Esophagus muscularis mucosa (tissue), 4 donors: Measurements from ENCODE around the gene GJA1. TPM values are rescaled to one million over a fixed set of nuclear protein-coding genes. Genes with fewer than 3 reads are reported as not detected.

Experiments used
- DNase-seq: peaks from one replicate; pipeline ENCODE4 v3.0.0-alpha.2; 2017; ENCODE audit errors: extremely low spot score
- H3K27ac ChIP-seq, 4 donors: fragments of 200-600 bp; sonication (generic); replicated peaks in 1 of 4; 1 replicate in 3 of 4; 2 replicates in 1 of 4; pipeline ENCODE4 v1.5.1; 2016 to 2019; ENCODE audit warnings: mild to moderate bottlenecking in 1 of 4
- H3K27me3 ChIP-seq, 4 donors: fragments of 200-600 bp; sonication (generic); one replicate each; pipeline versions ENCODE4 v1.5.1 to v1.6.0; 2016 to 2019
- H3K36me3 ChIP-seq, 4 donors: fragments of 200-600 bp; sonication (generic); one replicate each; pipeline ENCODE4 v1.5.1; 2016 to 2019
- H3K4me1 ChIP-seq, 4 donors: fragments of 200-600 bp; sonication (generic); one replicate each; pipeline ENCODE4 v1.5.1; 2016 to 2019
- H3K4me3 ChIP-seq, 4 donors: fragments of 200-600 bp; sonication (generic); 1 replicate in 2 of 4; 2 replicates in 2 of 4; pipeline ENCODE4 v1.5.1; 2016 to 2019; ENCODE audit warnings: mild to moderate bottlenecking in 4 of 4, moderate library complexity in 1 of 4
- H3K9me3 ChIP-seq, 4 donors: fragments of 200-600 bp; sonication (generic); 1 replicate in 3 of 4; 2 replicates in 1 of 4; pipeline ENCODE4 v1.5.1; 2016 to 2019
- EP300 ChIP-seq: sonication (generic); formaldehyde crosslinking; IDR thresholded peaks from one replicate; pipeline ENCODE4 v1.6.1; 2017; ENCODE audit warnings: antibody characterized with exemption
- POLR2A ChIP-seq: fragments of 450-650 bp; IDR thresholded peaks from one replicate; pipeline ENCODE4 v1.6.1; 2017; ENCODE audit warnings: antibody characterized with exemption, moderate library complexity, mild to moderate bottlenecking, low read depth
- POLR2AphosphoS5 ChIP-seq, 2 donors: sonication (generic); formaldehyde crosslinking; IDR thresholded peaks; one replicate each; pipeline ENCODE4 v1.6.1; 2017; ENCODE audit warnings: antibody characterized with exemption in 2 of 2
- WGBS: methylation state at CpG from one replicate; pipeline ENCODE4 v1.1.5; 2018; 5-methylcytosine and 5-hydroxymethylcytosine counted together
- intact Hi-C: fragments of 100-400 bp; cut with DNase I; formaldehyde crosslinking; loops from one replicate; pipeline ENCODE4 v1.15.1; 2023
- total RNA-seq, 4 donors: library from RNA; depleted of rRNA; stranded (reverse); fragments of >200 nt; gene quantifications; one replicate each; pipeline versions ENCODE4 v1.1.0 to v1.2.1, GENCODE V29; 2016
- TF ChIP-seq, protein P1 (sequence below), 3 experiments: fragments of 200-600 bp in 2 of 3; fragments of 450-650 bp in 1 of 3; sonication (generic) in 2 of 3; IDR thresholded peaks; one replicate each; pipeline ENCODE4 v1.5.1; 2017 to 2019; ENCODE audit warnings: antibody characterized with exemption in 3 of 3, mild to moderate bottlenecking in 2 of 3, moderate library complexity in 1 of 3

The GJA1 gene
- total RNA-seq, 4 donors from 2014 or later: 240 to 502 (median 375) TPM

DNA sequence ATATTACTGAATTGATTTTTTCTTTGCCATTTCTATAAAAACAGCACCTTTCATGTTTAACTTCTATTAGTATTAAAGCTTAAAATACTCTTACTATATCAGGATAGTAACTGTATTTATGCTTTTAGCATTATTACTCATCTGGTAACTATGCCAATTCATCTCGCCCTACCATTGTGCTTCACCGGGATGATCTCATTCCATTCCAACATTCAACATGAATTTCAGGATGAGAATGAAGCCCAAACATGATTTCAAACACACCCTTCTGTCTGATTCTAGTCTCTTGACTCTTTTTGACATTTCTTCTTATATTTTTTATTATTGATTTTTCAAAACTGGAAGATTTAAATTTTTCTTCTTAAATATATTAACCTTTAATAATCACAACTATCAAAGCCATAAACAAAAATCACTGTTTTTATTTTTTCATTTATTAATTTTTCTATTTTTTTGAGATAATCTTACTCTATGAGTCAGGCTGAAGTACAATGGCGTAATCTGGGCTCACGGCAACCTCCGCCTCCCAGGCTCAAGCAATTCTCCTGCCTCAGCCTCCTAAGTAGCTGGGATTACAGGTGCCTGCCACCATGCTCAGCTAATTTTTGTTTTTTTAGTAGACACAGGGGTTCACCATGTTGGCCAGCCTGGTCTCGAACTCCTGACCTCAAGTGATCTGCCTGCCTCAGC is 46.7 kb downstream of the GJA1 start:
- intact Hi-C loops: no loop called here
- H3K27ac ChIP-seq: peak overlapping the region; percentile 13 to 51 (median 36)
- 76% methylated on average over 6 of the region's 6 CpGs for WGBS

DNA sequence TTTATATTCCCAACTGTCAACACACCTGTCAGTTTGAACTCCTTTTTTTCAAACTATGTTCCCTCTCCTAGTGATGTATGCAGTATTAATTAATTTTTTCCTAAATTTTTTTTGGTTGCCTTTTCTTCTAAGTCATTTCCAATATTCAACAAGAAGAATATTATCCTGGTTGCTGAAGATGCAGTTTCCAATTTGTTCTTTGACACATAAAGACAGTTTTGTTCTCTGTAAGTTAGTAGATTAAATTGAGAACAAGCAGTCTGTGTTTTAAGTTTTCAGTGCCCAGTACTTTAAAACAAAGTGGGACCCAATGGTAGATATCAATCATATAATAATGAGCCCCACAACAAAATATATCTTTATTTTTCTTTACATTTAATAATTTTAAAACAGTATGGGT is 47.3 kb downstream of the GJA1 start:
- TF ChIP-seq, protein P1, sequence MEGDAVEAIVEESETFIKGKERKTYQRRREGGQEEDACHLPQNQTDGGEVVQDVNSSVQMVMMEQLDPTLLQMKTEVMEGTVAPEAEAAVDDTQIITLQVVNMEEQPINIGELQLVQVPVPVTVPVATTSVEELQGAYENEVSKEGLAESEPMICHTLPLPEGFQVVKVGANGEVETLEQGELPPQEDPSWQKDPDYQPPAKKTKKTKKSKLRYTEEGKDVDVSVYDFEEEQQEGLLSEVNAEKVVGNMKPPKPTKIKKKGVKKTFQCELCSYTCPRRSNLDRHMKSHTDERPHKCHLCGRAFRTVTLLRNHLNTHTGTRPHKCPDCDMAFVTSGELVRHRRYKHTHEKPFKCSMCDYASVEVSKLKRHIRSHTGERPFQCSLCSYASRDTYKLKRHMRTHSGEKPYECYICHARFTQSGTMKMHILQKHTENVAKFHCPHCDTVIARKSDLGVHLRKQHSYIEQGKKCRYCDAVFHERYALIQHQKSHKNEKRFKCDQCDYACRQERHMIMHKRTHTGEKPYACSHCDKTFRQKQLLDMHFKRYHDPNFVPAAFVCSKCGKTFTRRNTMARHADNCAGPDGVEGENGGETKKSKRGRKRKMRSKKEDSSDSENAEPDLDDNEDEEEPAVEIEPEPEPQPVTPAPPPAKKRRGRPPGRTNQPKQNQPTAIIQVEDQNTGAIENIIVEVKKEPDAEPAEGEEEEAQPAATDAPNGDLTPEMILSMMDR (IDR thresholded peaks at IDR 0.05): no peak
- DNase-seq: no peak
- H3K36me3 ChIP-seq: no peaks in the 10 kb centered on the region
- peak overlapping the region in 2 of 4 donors; percentile 27 to 51 for H3K27ac ChIP-seq
- no peak overlapping the region for H3K4me3 ChIP-seq
- intact Hi-C loops: no loop called here
- H3K4me1 ChIP-seq: peaks cover 3 to 22% (median 14%) of the 10 kb centered on the region in 4 donors
- no peaks in the 10 kb centered on the region for H3K9me3 ChIP-seq
- no peaks in the 10 kb centered on the region for H3K27me3 ChIP-seq

More for the DNA sequence above, 46.7 kb downstream of the GJA1 start:
- H3K4me1 ChIP-seq: peaks cover 3 to 22% (median 14%) of the 10 kb centered on the region in 4 donors
- no peaks in the 10 kb centered on the region for H3K27me3 ChIP-seq
- H3K36me3 ChIP-seq: no peaks in the 10 kb centered on the region
- no peaks in the 10 kb centered on the region for H3K9me3 ChIP-seq
- H3K4me3 ChIP-seq: no peak overlapping the region
- no peak for DNase-seq
- TF ChIP-seq EP300 (no peak), POLR2A (no peak), POLR2AphosphoS5 (IDR thresholded peaks at IDR 0.05) (peak in 1 of 2 donors; percentile 48)

DNA sequence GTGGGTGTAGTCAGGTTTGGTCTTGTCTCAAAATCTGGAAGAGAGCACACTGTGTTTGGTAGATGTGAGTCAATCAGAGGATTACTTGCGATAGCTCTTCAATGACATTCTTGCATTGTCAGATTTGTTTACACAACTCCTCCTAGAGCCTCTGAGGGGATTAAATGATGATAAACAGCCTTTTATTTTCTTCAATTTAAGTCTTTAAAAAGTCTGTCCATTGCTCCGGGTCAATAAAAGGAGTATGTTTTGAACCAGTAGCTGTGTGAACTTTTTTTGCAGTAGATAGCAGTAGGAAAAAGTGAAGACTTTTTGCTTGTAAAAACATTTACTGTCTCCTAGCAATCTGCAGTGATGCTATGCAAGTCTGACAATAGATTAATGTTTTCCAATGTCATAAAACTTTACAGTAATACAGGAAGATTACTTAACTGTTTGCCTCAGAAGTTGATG is 49.9 kb downstream of the GJA1 start:
- WGBS: 19% methylated on average over 2 of the region's 2 CpGs
- H3K4me3 ChIP-seq: no peak overlapping the region
- H3K36me3 ChIP-seq: no peaks in the 10 kb centered on the region
- H3K27ac ChIP-seq: peak overlapping the region in 1 of 4 donors; percentile 24
- TF ChIP-seq POLR2A (no peak), EP300 (no peak), POLR2AphosphoS5 (IDR thresholded peaks at IDR 0.05) (no peak)
- TF ChIP-seq, protein P1 (IDR thresholded peaks at IDR 0.05): no peak
- intact Hi-C loops: no loop called here
- no peaks in the 10 kb centered on the region for H3K9me3 ChIP-seq
- peaks cover 3 to 22% (median 14%) of the 10 kb centered on the region in 4 donors for H3K4me1 ChIP-seq
- no peaks in the 10 kb centered on the region for H3K27me3 ChIP-seq
- no peak for DNase-seq

DNA sequence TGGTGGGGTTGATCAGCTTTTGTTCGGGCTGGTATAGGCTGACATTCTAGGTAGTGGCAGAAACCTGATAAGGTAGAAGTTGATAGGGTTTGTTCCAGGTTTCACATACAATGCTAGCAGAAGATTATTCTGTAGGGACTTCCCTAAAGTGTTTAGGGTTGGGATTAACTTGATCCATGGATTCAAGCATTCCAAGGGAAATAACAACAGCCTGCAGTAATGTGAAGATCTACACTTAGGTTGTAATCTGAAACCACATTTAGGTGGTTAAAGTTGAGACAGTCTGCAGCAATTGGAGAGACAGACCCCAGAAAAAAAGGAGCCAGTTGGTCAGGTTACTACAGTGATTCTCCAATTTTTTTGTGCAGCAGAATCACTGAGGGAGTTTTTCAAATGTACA is 56.1 kb downstream of the GJA1 start:
- no peak for TF ChIP-seq POLR2AphosphoS5 (IDR thresholded peaks at IDR 0.05)
- TF ChIP-seq, protein P1 (IDR thresholded peaks at IDR 0.05): no peak
- TF ChIP-seq POLR2A: no peak
- no peak for TF ChIP-seq EP300
- Histone ChIP-seq H3K4me3 (no peak overlapping the region), H3K9me3 (no peaks in the 10 kb centered on the region), H3K27ac (no peak overlapping the region), H3K36me3 (no peaks in the 10 kb centered on the region), H3K4me1 (peaks cover 0 to 18% (median 16%) of the 10 kb centered on the region in 4 donors), H3K27me3 (no peaks in the 10 kb centered on the region)
- intact Hi-C loops: no loop called here
- WGBS: 84% methylated on average over 1 of the region's 1 CpG
- no peak for DNase-seq

DNA sequence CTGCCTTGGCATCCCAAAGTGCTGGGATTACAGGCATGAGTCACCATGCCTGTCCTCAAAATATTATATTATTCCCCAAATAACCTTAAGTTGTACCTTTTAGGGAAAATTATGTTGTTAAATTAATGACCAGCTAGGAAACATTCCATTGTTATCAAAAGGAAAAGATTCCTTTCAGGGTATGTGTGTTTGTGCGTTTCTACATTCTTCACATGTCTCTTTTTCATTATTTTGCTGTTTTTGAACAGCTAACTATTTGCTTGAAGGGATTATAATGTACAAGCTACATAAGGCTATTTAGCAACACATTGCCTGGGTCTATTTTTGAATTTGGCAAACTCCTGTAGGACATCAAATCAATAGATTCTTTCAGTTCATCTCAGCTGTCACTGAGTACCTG is 57.1 kb downstream of the GJA1 start:
- Histone ChIP-seq H3K27ac (no peak overlapping the region), H3K9me3 (no peaks in the 10 kb centered on the region), H3K4me3 (no peak overlapping the region), H3K4me1 (peaks cover 0 to 21% (median 17%) of the 10 kb centered on the region in 4 donors), H3K27me3 (no peaks in the 10 kb centered on the region), H3K36me3 (no peaks in the 10 kb centered on the region)
- 83% methylated on average over 1 of the region's 1 CpG for WGBS
- intact Hi-C loops: no loop called here
- TF ChIP-seq EP300 (no peak), POLR2A (no peak), POLR2AphosphoS5 (IDR thresholded peaks at IDR 0.05) (no peak)
- TF ChIP-seq, protein P1 (IDR thresholded peaks at IDR 0.05): no peak
- no peak for DNase-seq
